Activated CD8-positive, alpha-beta memory T cell treated with anti-CD3 and anti-CD28 coated beads for 48 hours (primary cell): ENCODE measurements around the gene MTRFR.

ENCODE experiments used
- DNase-seq, 3 experiments: peaks; one replicate each; pipeline ENCODE4 v3.0.0-alpha.2; 2020; ENCODE audit warnings: low read depth in 2 of 3, low spot score in 2 of 3

The MTRFR gene

DNA sequence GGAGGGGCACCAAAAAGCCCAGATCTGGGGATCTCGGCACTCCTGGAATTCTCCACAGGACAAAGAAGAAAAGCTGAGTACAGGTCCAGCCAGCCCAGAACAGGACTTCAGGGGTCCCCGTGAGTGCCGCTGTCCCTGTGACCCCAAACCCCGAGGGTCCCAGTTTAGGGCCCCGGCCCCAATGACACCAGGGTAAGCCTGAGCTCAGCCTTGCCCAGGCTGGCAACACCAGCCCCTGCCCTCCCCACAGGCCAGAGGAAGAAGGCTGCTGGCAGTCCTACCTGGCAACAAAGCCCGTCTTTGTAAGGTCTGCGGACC is 36.6 kb downstream of the MTRFR start:
- DNase-seq: no peak

DNA sequence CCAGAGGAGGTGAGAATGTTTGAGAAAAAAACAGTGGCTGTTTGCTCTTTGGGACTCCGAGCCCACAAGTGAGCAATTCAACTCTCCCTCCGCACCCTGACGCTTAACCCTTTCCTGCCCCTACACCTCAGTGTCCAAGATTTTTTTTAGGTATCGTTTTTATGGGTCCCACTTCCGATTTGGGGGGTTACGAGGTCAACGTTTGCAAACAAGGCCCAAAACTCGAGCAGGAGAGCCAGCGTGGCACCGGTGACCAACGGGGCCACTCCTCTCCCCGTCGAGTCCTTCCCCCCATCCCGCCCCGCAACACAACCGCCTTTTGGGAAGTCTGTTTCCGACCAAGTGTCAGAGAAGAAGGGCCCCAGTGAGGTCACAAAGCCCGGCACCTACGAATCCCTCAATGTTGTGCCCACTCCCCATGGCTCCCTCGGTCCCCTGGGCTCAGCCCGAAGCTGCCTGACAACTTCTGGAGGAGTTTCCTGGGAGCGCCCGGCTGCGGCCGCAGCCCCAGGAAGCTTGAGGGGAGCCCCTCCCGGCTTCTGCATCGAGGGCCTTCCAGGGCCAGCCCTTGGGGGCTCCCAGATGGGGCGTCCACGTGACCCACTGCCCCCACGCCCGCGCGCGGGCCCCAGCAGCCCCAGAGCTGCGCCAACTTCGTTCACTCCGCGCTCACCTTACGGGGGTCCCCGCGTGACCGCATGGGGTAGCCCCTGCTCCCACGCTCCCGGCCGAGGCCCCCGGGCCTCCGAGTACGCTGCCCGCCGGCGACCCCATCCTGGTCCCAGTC is 37.2 kb downstream of the MTRFR start:
- DNase-seq: no peak

DNA sequence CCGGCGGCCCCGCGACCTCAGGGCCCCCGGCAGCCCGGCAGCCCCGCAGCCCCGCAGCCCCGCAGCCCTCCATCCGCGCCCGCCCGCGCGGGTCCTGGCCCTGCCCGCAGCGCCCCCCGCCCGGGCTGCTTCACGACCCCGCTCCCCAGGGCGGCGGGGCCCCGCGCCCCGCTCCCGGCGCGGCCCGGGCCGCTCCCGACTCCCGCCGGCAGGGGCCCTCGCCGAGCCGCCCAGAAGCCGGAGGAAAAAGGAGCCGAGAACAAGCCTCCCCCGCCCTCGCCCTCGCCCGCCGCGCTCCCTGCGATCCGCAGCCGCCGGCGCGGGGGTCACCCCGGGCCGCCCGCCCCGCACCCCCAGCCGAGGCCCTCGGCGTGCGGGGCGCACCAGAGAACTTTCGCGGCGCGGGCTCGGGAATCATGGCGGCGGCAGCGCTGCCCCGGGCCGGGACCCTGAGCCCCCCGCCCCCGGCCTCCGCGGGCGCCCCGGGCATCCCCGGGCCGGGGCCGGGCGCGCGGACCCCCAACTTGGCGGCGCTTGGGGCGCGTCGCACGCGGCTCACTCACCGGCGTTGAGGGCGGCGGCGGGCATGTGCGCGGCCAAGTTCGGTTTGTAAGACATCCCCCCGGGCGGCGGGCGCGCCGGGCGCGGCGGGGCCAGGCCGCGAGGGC is 37.9 kb downstream of the MTRFR start:
- peak; percentile 37 to 54 (median 44) for DNase-seq

DNA sequence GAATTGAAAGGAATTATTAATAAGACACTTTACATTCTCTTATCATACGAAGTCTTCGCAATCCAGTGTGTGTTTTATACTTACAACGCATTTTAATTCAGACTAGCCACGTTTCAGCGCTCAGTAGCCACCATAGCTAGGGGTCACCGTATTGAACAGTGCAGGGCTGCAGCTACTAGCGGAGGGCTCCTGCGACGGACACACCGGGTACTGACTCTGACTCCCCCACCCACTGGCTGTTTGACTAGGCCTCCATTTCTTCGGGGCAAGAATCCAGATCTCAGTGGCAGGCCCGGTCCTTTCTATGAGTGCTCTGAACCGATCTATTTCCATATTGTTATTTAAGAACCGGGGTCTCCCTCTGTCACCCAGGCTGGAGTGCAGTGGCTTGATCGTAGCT is 39.9 kb downstream of the MTRFR start:
- DNase-seq: no peak

- DNase-seq: no peak
Observed at GRCh38 chr12:123278101-123278627, 44.9 kb downstream of the MTRFR start.

DNA sequence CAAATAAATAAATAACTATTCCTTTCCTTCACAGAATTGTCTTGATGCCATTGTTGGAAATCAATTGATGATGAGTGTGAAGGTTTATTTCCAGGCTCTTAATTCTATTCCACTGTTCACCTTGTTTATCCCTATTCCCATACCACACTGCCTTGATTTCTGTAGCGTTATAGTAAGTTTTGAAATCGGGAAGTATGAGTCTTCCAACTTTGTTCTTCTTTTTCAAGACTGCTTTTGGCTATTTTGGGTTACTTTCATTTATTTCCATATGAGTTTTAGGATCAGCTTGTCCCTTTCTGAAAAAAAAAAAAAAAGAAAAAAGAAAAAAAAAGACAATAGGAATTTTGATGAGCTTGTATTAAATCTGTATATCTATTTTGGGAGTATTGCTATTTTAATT is 47.7 kb downstream of the MTRFR start:
- no peak for DNase-seq

DNA sequence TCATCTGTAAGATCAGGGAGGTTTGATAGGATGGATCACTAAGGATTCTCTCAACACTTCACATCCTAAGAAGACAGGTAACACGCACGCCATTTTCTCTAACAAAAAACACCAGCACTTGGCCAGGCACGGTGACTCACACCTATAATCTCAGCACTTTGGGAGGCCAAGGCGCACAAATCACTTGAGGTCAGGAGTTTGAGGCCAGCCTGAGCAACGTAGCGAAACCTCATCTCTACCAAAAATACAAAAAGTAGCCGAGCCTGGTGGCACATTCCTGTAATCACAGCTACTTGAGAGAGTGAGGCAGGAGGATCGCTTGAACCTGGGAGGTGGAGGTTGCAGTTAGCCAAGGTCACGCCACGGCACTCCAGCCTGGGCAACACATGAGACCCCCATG is 48.9 kb downstream of the MTRFR start:
- DNase-seq: no peak

GRCh38 chr12:123283461-123283860 is 50.2 kb downstream of the MTRFR start:
- DNase-seq: no peak

DNA sequence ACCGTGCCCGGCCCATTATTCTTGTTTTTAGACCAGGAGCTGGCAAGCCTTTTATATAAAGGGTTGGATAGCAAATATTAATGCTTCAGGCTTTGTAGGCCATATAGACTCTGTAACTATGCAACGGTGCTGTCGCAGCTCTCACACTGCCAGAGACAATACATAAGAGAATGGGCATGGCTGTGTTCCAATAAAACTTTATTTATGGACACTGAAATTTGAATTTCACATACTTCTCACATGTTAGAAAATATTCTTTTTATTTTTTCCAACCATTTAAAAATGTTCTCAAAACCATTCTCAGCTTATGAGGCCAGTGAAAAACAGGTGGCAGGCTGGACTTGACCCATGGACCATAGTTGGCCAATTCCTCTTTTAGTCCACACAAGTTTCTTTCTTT is 51.4 kb downstream of the MTRFR start:
- no peak for DNase-seq

DNA sequence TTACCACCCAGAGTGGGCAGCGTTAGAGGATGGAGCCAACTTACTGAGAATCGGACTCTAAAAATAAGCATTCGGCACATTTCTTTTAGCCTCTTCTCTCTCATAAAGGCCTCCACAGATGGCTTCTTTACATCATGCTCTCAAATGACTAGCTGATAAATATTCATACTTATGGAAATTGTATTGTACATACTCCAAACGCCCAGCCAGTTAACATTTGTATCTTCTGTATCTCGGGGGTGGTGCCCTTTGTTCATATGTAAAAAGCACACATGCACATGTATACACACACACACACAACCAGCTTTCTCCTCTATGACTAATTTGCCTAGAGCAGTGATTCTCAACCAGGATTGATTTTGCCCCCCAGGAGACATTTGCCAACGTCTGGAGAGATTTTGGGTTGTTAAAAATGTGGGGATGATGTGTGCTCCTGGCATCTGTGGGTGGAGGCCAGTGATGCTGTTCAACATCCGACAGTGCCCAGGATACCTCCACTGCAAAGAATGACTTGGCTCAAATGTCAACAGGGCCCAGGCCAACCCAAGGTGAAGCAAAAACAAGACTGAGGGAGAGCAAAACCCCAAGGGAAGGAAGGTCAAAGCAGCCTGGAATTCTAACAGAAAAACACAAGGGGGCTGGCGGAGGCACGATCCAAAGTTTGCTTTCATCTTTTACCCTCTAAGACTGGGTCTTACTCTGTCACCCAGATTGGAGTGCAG is 53.6 kb downstream of the MTRFR start:
- no peak for DNase-seq

DNA sequence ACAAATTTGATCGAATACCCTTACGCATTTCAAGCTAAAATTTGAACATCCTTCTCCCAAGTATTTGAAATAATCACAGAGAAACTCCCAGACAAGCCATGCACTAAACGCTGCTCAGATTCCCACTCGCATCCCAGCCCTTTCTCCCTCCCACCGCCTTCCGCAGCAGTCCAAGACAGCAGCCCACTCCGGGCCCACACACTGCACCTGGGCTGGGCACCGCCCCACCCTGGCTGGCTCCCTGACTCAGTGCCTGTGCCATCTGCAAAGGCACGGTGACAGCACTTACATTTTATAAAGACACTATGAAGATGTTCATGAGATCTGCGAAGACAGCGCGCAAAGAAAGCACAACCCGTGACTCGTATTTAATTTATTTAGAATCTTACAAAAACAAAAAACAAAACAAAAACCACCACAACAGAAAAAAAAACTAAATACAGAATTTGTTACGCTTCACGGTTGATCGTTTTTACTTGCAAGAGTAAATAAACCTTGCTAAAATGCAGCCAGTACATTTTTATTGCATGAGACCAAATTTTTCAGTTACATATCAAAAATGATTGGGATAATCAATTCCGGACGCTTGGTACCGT is 55.6 kb downstream of the MTRFR start:
- DNase-seq: no peak

GRCh38 chr12:123289911-123290310 is 56.7 kb downstream of the MTRFR start:
- no peak for DNase-seq

DNA sequence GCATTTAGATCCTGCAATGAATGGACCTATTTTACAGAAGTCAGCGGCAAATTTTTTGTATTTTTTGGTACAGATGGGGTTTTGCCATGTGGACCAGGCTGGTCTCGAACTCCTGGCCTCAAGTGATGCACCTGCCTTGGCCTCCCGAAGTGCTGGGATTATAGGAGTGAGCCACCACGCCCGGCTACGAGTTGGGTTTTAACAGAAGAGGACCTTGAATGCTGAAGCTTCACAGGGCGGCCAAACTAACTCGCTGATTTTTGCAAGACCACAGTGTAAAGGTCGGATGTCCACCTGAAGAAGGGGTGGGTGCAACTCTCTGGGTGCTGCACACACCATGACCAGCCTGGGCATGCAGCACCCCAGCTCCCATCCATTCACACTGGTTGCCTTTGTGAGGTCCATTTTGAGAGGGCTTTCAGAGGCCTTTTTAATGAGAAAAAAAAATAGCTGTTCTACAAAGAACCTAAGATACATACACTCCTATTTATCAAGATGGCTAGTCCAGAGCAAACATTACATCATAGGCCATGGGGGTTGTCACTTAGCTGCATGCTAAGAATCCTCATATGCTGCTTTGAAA is 60.0 kb downstream of the MTRFR start:
- DNase-seq: no peak

DNA sequence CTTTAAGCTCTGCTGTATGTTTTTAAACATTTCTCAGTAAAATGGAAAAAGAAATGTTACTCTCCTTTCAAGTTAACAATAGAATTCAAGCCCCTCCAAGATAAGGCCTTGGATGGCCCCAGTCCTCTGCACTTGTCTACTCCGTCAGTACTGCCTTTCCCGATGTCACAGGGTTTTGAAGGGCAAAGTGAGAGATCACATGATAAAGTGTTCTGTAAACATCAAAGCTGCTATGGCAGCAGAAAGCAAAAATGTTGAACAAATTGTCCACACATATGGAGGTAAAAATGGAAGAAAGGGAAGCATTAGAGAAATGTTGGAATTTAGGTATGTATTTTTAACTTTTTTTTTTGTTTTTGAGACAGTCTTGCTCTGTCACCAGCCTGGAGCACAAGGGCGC is 71.9 kb downstream of the MTRFR start:
- DNase-seq: no peak

DNA sequence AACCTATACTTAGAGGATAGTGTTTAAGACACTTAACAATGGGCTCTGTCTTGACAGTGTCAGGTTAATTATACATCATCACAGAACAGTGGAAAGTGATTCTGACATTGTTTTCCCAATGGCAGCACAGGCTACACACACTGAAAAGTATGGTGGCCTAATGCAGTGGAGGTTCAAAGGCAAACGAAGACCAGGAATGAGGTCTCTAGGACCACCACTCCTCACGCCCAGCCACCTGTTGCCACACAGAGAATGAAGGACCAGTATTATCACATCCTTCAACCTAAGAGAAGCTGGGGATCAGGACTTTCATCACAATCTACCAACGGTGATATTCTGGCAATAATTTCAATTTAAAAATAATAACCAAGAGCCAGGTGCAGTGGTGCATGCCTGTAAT is 73.0 kb downstream of the MTRFR start:
- no peak for DNase-seq
